SK-N-SH (cell line): ENCODE data around the gene TGM6. TPM values are rescaled to one million over a fixed set of nuclear protein-coding genes. Genes with fewer than 3 reads are reported as not detected.

Experiments
- CTCF ChIA-PET: fragments of 300-600, 350-600 bp; formaldehyde crosslinking; extraction: SDS; loops from one replicate; lab custom pipeline; 2021; lab: Yijun Ruan, JAX
- POLR2A ChIA-PET: fragments of 350-600 bp; sonication (Branson Sonifier 250); formaldehyde crosslinking; extraction: SDS; loops from one replicate; lab custom pipeline; 2020; ENCODE audit warnings: antibody characterized with exemption, inconsistent platforms; lab: Yijun Ruan, JAX
- DNase-seq: peaks from one replicate; pipeline ENCODE4 v3.0.0; 2012
- H2AFZ ChIP-seq: fragments of 200-600 bp; sonication (generic); 2 replicates; pipeline ENCODE4 v1.8.1; 2016; ENCODE audit warnings: antibody characterized with exemption, mild to moderate bottlenecking, low read depth
- H3F3A ChIP-seq: fragments of 200-600 bp; sonication (generic); replicated peaks from 2 replicates; pipeline ENCODE3; 2016; ENCODE audit warnings: antibody characterized with exemption, mild to moderate bottlenecking; ENCODE audit not compliant: insufficient read depth
- H3K27ac ChIP-seq, 2 experiments: fragments of 200-500 bp in 1 of 2; fragments of 200-600 bp in 1 of 2; sonication (Bioruptor generic) in 1 of 2; sonication (generic), shearing (Covaris generic) in 1 of 2; 2 replicates each; pipeline versions ENCODE4 v1.5.1 to v1.6.1; 2014 to 2016; ENCODE audit warnings: low read depth in 2 of 2, inconsistent platforms in 1 of 2, low read length in 1 of 2, mild to moderate bottlenecking in 1 of 2, mixed read lengths in 1 of 2
- H3K27me3 ChIP-seq: fragments of 200-600 bp; sonication (generic), shearing (Covaris generic); 2 replicates; pipeline ENCODE4 v1.6.1; 2016; ENCODE audit warnings: mixed run types; ENCODE audit not compliant: insufficient read depth
- H3K36me3 ChIP-seq, 2 experiments: fragments of 200-500 bp in 1 of 2; fragments of 200-600 bp in 1 of 2; sonication (Bioruptor generic) in 1 of 2; sonication (generic) in 1 of 2; replicated peaks in 1 of 2; 2 replicates each; pipeline versions ENCODE3 to v1.5.1; 2014 to 2016; ENCODE audit warnings: low read length in 1 of 2, mild to moderate bottlenecking in 1 of 2; ENCODE audit not compliant: insufficient read depth in 2 of 2, control insufficient read depth in 1 of 2
- H3K4me1 ChIP-seq, 2 experiments: fragments of 200-500 bp in 1 of 2; fragments of 200-600 bp in 1 of 2; sonication (Bioruptor generic) in 1 of 2; sonication (generic), shearing (Covaris generic) in 1 of 2; 2 replicates each; pipeline versions ENCODE4 v1.5.1 to v1.6.1; 2014 to 2016; ENCODE audit warnings: low read depth in 1 of 2, low read length in 1 of 2, mixed run types in 1 of 2; ENCODE audit not compliant: insufficient read depth in 2 of 2, control insufficient read depth in 1 of 2
- H3K4me2 ChIP-seq: fragments of 200-600 bp; sonication (generic), shearing (Covaris generic); 2 replicates; pipeline ENCODE4 v1.6.1; 2017; ENCODE audit warnings: mixed run types
- H3K4me3 ChIP-seq, 2 experiments: fragments of 200-500 bp in 1 of 2; fragments of 200-600 bp in 1 of 2; sonication (Bioruptor generic) in 1 of 2; sonication (generic), shearing (Covaris generic) in 1 of 2; 2 replicates each; pipeline versions ENCODE4 v1.5.1 to v1.8.1; 2014 to 2016; ENCODE audit warnings: low read depth in 2 of 2, inconsistent platforms in 1 of 2, low read length in 1 of 2, mild to moderate bottlenecking in 1 of 2, mixed read lengths in 1 of 2, moderate library complexity in 1 of 2
- H3K79me2 ChIP-seq: fragments of 200-600 bp; sonication (generic); 2 replicates; pipeline ENCODE4 v1.8.1; 2017; ENCODE audit warnings: mild to moderate bottlenecking; ENCODE audit not compliant: insufficient read depth
- H3K9ac ChIP-seq: fragments of 200-600 bp; sonication (generic); 2 replicates; pipeline ENCODE4 v1.6.1; 2017; ENCODE audit warnings: mixed run types
- H3K9me2 ChIP-seq: fragments of 200-600 bp; sonication (generic); 2 replicates; pipeline ENCODE4 v1.6.1; 2017; ENCODE audit warnings: mixed run types
- H3K9me3 ChIP-seq: fragments of 200-600 bp; sonication (generic); 2 replicates; pipeline ENCODE4 v1.6.1; 2017; ENCODE audit warnings: mixed run types, mild to moderate bottlenecking, moderate library complexity
- H4K20me1 ChIP-seq: fragments of 200-600 bp; sonication (generic); 2 replicates; pipeline ENCODE4 v1.6.1; 2017; ENCODE audit warnings: mild to moderate bottlenecking, mixed run types; ENCODE audit not compliant: insufficient read depth
- CHD2 ChIP-seq: fragments of 150-350 bp; IDR thresholded peaks from 2 replicates; pipeline ENCODE4 v1.6.1; 2018; ENCODE audit warnings: low read length; ENCODE audit not compliant: partially characterized antibody
- EP300 ChIP-seq, 2 experiments: IDR thresholded peaks; 2 replicates each; pipeline versions ENCODE4 v1.4.0 to v1.6.1; 2012; ENCODE audit warnings: borderline replicate concordance in 1 of 2, low read depth in 1 of 2, low read length in 1 of 2
- FOSL2 ChIP-seq: IDR thresholded peaks from 2 replicates; pipeline ENCODE4 v1.4.0; 2012; ENCODE audit warnings: low read depth, mild to moderate bottlenecking, moderate library complexity, borderline replicate concordance
- FOXM1 ChIP-seq: IDR thresholded peaks from 2 replicates; pipeline ENCODE4 v1.4.0; 2012; ENCODE audit warnings: low read depth, mild to moderate bottlenecking
- GATA2 ChIP-seq: sonication (generic); formaldehyde crosslinking; IDR thresholded peaks from 2 replicates; pipeline ENCODE4 v1.5.0; 2020; ENCODE audit warnings: mild to moderate bottlenecking, missing genetic modification reagents
- MXI1 ChIP-seq: IDR thresholded peaks from 2 replicates; pipeline ENCODE4 v1.6.1; 2012; ENCODE audit warnings: mild to moderate bottlenecking, low read depth, low read length, improper control_type of control experiment
- NFIC ChIP-seq: IDR thresholded peaks from 2 replicates; pipeline ENCODE4 v1.4.0; 2012; ENCODE audit warnings: borderline replicate concordance
- PBX3 ChIP-seq: IDR thresholded peaks from 2 replicates; pipeline ENCODE4; 2012
- RAD21 ChIP-seq: IDR thresholded peaks from 2 replicates; pipeline ENCODE4 v1.6.1; 2012; ENCODE audit warnings: mild to moderate bottlenecking, low read length
- RCOR1 ChIP-seq: fragments of 150-350 bp; IDR thresholded peaks from 2 replicates; pipeline ENCODE4 v1.6.1; 2017; ENCODE audit warnings: antibody characterized with exemption, low read length
- RFX5 ChIP-seq: IDR thresholded peaks from 2 replicates; pipeline ENCODE4 v1.6.1; 2012; ENCODE audit warnings: mild to moderate bottlenecking, improper control_type of control experiment, low read length
- SIN3A ChIP-seq: IDR thresholded peaks from 2 replicates; pipeline ENCODE4 v1.6.1; 2012; ENCODE audit warnings: low read depth, mild to moderate bottlenecking, low read length, moderate library complexity, borderline replicate concordance
- SMC3 ChIP-seq: IDR thresholded peaks from 2 replicates; pipeline ENCODE4 v1.6.1; 2012; ENCODE audit warnings: low read depth, low read length, improper control_type of control experiment
- TCF12 ChIP-seq: IDR thresholded peaks from 2 replicates; pipeline ENCODE4 v1.4.0; 2012
- USF1 ChIP-seq: IDR thresholded peaks from 2 replicates; pipeline ENCODE4 v1.4.0; 2012; ENCODE audit warnings: low read depth, borderline replicate concordance
- USF2 ChIP-seq: fragments of 150-350 bp; IDR thresholded peaks from 2 replicates; pipeline ENCODE4 v1.6.1; 2017; ENCODE audit warnings: antibody characterized with exemption, low read length, low read depth, borderline replicate concordance
- ZBTB33 ChIP-seq: IDR thresholded peaks from 2 replicates; pipeline ENCODE4 v1.4.0; 2012; ENCODE audit warnings: low read depth, borderline replicate concordance
- WGBS: methylation state at CpG from one replicate; pipeline ENCODE4 v1.1.6; 2017; ENCODE audit warnings: low lambda C conversion rate; 5-methylcytosine and 5-hydroxymethylcytosine counted together
- polyA plus RNA-seq, 3 experiments: library from polyadenylated mRNA; depleted of rRNA; stranded (reverse); fragments of >200 nt; gene quantifications; 2 replicates each; pipeline ENCODE4 v1.2.3, GENCODE V29; 2012

The TGM6 gene
- polyA plus RNA-seq, 1 of the 3 experiments (the other 2 are of a cell fraction): not detected

GRCh38 chr20:2338411-2339066 is 42.2 kb upstream of the TGM6 start:
- no peak overlapping the region for H3K9ac ChIP-seq
- H3K79me2 ChIP-seq: no peaks in the 10 kb centered on the region
- no peak overlapping the region for H3K4me2 ChIP-seq
- no peaks in the 10 kb centered on the region for H3F3A ChIP-seq
- H3K9me3 ChIP-seq: no peaks in the 10 kb centered on the region
- POLR2A ChIA-PET: no interaction called here
- peaks cover 4% of the 10 kb centered on the region; the same call in 1 of the 2 replicates for H3K27me3 ChIP-seq
- no peak for DNase-seq
- WGBS: 64% methylated on average over 5 of the region's 5 CpGs
- H3K4me3 ChIP-seq: no peak overlapping the region
- H3K9me2 ChIP-seq: no peaks in the 10 kb centered on the region
- no peaks in the 10 kb centered on the region for H4K20me1 ChIP-seq
- H3K27ac ChIP-seq: no peak overlapping the region
- H2AFZ ChIP-seq: no peak overlapping the region
- no peaks in the 10 kb centered on the region for H3K36me3 ChIP-seq
- TF ChIP-seq USF1 (no peak), TCF12 (no peak), SIN3A (no peak), ZBTB33 (no peak), PBX3 (no peak), MXI1 (no peak), RFX5 (no peak), RCOR1 (no peak), SMC3 (no peak), FOXM1 (no peak), NFIC (no peak), GATA2 (CRISPR knock-in tag) (no peak), USF2 (no peak), CHD2 (no peak), EP300 (IDR thresholded peaks at IDR 0.05; ENCODE audit: borderline replicate concordance in 1 of 2, low read depth in 1 of 2, low read length in 1 of 2) (no peak), RAD21 (no peak), FOSL2 (no peak)
- H3K4me1 ChIP-seq: no peaks in the 10 kb centered on the region
- CTCF ChIA-PET: interaction anchor here (1.1 to 1.3 kb wide), 2 partner anchors 15 to 131 kb away, joined by 3 read pairs; no protein-coding TSS in a partner anchor
